GM12878 (cell line): ENCODE results near the gene SUOX. TPM values are rescaled to one million over a fixed set of nuclear protein-coding genes. Genes with fewer than 3 reads are reported as not detected.
A peak's percentile ranks its signal among the peaks of the same experiment; 100 is the strongest.

Experiments
- BCL11A ChIP-seq: IDR thresholded peaks from 2 replicates; pipeline ENCODE4 v1.6.1; 2011; ENCODE audit warnings: low read depth, low read length
- CUX1 ChIP-seq: IDR thresholded peaks from 2 replicates; pipeline ENCODE4 v1.6.1; 2012; ENCODE audit warnings: improper control_type of control experiment, low read depth, low read length; ENCODE audit not compliant: insufficient replicate concordance
- E2F8 ChIP-seq: fragments of 450-650 bp; IDR thresholded peaks from 2 replicates; pipeline ENCODE4 v1.6.1; 2018; ENCODE audit warnings: mild to moderate bottlenecking, low read depth, moderate library complexity; ENCODE audit not compliant: partially characterized antibody
- E4F1 ChIP-seq: fragments of 450-650 bp; IDR thresholded peaks from 2 replicates; pipeline ENCODE4 v1.6.1; 2018; ENCODE audit warnings: borderline replicate concordance, mild to moderate bottlenecking; ENCODE audit not compliant: partially characterized antibody
- ETV6 ChIP-seq, 2 experiments: fragments of 450-650 bp in 1 of 2; IDR thresholded peaks in 1 of 2; conservative IDR thresholded peaks in 1 of 2; 2 replicates each; pipeline ENCODE4 v1.6.1; 2014; ENCODE audit warnings: antibody characterized with exemption in 1 of 2, borderline replicate concordance in 1 of 2, low read depth in 1 of 2, mild to moderate bottlenecking in 1 of 2, moderate library complexity in 1 of 2
- GATAD2B ChIP-seq: fragments of 450-650 bp; conservative IDR thresholded peaks from 2 replicates; pipeline ENCODE4 v1.6.1; 2017; ENCODE audit warnings: low read depth, mild to moderate bottlenecking, moderate library complexity
- MTA3 ChIP-seq: IDR thresholded peaks from 2 replicates; pipeline ENCODE4 v1.6.1; 2012; ENCODE audit warnings: low read length, inconsistent platforms, borderline replicate concordance
- MXI1 ChIP-seq: fragments of 150-350 bp; IDR thresholded peaks from 2 replicates; pipeline ENCODE4 v1.6.1; 2011; ENCODE audit warnings: low read depth, mild to moderate bottlenecking, inconsistent platforms, low read length, improper control_type of control experiment
- MYB ChIP-seq: fragments of 150-350 bp; IDR thresholded peaks from 2 replicates; pipeline ENCODE4 v1.6.1; 2014; ENCODE audit warnings: mild to moderate bottlenecking, low read depth, low read length, borderline replicate concordance
- POLR2A ChIP-seq: IDR thresholded peaks from 2 replicates; pipeline ENCODE4 v1.6.1; 2011; ENCODE audit warnings: low read depth, mild to moderate bottlenecking, low read length
- POLR2AphosphoS2 ChIP-seq: IDR thresholded peaks from 2 replicates; pipeline ENCODE4 v1.6.1; 2011; ENCODE audit warnings: low read depth, mild to moderate bottlenecking, low read length, improper control_type of control experiment, moderate library complexity
- SPI1 ChIP-seq: IDR thresholded peaks from 2 replicates; pipeline ENCODE4 v1.6.1; 2011; ENCODE audit warnings: low read depth, mild to moderate bottlenecking, low read length, moderate library complexity, borderline replicate concordance; ENCODE audit not compliant: insufficient read depth
- TCF7 ChIP-seq: IDR thresholded peaks from 2 replicates; pipeline ENCODE4 v1.6.1; 2014; ENCODE audit warnings: antibody characterized with exemption, borderline replicate concordance
- YY1 ChIP-seq: IDR thresholded peaks from 2 replicates; pipeline ENCODE4 v1.6.1; 2011; ENCODE audit warnings: low read depth, mild to moderate bottlenecking, low read length
- ZNF274 ChIP-seq: IDR thresholded peaks from one replicate; pipeline ENCODE4 v1.8.0; 2011; ENCODE audit not compliant: insufficient read length, insufficient read depth
- ZZZ3 ChIP-seq: IDR thresholded peaks from 2 replicates; pipeline ENCODE4 v1.6.1; 2011; ENCODE audit warnings: low read depth; ENCODE audit not compliant: control insufficient read depth, insufficient read length
- polyA plus RNA-seq, 11 experiments: library from polyadenylated mRNA; depleted of rRNA in 4 of 11; unstranded in 6 of 11; stranded (reverse) in 5 of 11; fragments of >200 nt; fragmentation: Nextera tagmentation in 4 of 11; fragmentation: Illumina TruSeq in 1 of 11; extraction: Ambion mirVana in 4 of 11; extraction: Trizol in 1 of 11; gene quantifications; 1 replicate in 1 of 11; 2 replicates in 10 of 11; pipeline versions ENCODE4 v1.2.1 to v1.2.3, GENCODE V29; 2011 to 2016; ENCODE audit warnings: inconsistent platforms in 2 of 11, missing spikeins in 2 of 11, low read depth in 1 of 11
- total RNA-seq, 4 experiments: library from RNA; depleted of rRNA in 3 of 4; stranded (reverse); fragments of >200 nt in 3 of 4; fragmentation: Illumina TruSeq in 1 of 4; extraction: Trizol in 1 of 4; gene quantifications; 2 replicates each; pipeline versions ENCODE4 v1.2.1 to v1.2.3, GENCODE V29; 2013 to 2021

Gene SUOX
- total and polyA plus RNA-seq, 10 of the 15 experiments (the other 5 are each of a cell fraction or from before 2014, with no cell fraction given): 5.1 to 18.8 (median 13.4) TPM

GRCh38 chr12:56041552-56042429 is 44.7 kb downstream of the SUOX start, which contains the start of gene RPS26 (continued):
- TF ChIP-seq CUX1: no peak
- TF ChIP-seq BCL11A: no peak; the same call in 1 of the 2 replicates
- TF ChIP-seq MTA3: 0 out of 2 replicates have a peak, but pooled peaks have one; percentile 71
- TF ChIP-seq POLR2AphosphoS2: peak; percentile 98
- peak; percentile 70; the same call in 1 of the 2 replicates for TF ChIP-seq TCF7
- no peak; the same call in 1 of the 2 replicates for TF ChIP-seq SPI1
- TF ChIP-seq ETV6 (conservative IDR thresholded peaks at IDR 0.05 in 1 of 2, IDR thresholded peaks at IDR 0.05 in 1 of 2; ENCODE audit: borderline replicate concordance in 1 of 2, low read depth in 1 of 2): 0 out of 4 replicates have a peak, but pooled peaks of 1 of the 2 experiments have one; percentile 29
- peak; percentile 63; the same call in 1 of the 2 replicates for TF ChIP-seq GATAD2B
- no peak for TF ChIP-seq ZNF274
- TF ChIP-seq MXI1: peak; percentile 51
- peak; percentile 100 for TF ChIP-seq POLR2A
- TF ChIP-seq MYB: 0 out of 2 replicates have a peak, but pooled peaks have one; percentile 44
- TF ChIP-seq E2F8: peak; percentile 97
- no peak for TF ChIP-seq ZZZ3
- TF ChIP-seq YY1: peak; percentile 84
- peak; percentile 90 for TF ChIP-seq E4F1
